Pancreas (tissue), 10 donors: Measurements from ENCODE around the gene ISG15. TPM values are rescaled to one million over a fixed set of nuclear protein-coding genes. Genes with fewer than 3 reads are reported as not detected.

Source experiments
- ATAC-seq, 4 donors: fragments of 200-7000 bp; cut with Tn5 transposase; one replicate each; pipeline versions ENCODE4 v1.8.0 to v1.9.1; 2020; ENCODE audit warnings: mild to moderate bottlenecking in 4 of 4, moderate library complexity in 4 of 4
- DNase-seq, 6 donors: peaks; one replicate each; pipeline ENCODE4 v3.0.0-alpha.2; 2020
- FAIRE-seq: peaks from 2 replicates; lab custom pipeline; 2012; peaks lifted over from hg19 to GRCh38; lab: Jason Lieb, UNC
- H3K27ac ChIP-seq, 4 donors: fragments of 200-600 bp; sonication (generic); 1 replicate in 3 of 4; 2 replicates in 1 of 4; pipeline versions ENCODE4 v1.5.0 to v1.8.0; 2020
- H3K27me3 ChIP-seq, 4 donors: fragments of 200-600 bp; one replicate each; pipeline ENCODE4 v1.8.0; 2021
- H3K36me3 ChIP-seq, 3 donors: fragments of 200-600 bp; sonication (generic) in 1 of 3; one replicate each; pipeline versions ENCODE4 v1.5.0 to v1.8.0; 2020 to 2021
- H3K4me1 ChIP-seq, 3 donors: fragments of 200-600 bp; one replicate each; pipeline ENCODE4 v1.8.0; 2021
- H3K4me3 ChIP-seq, 4 donors: fragments of 200-600 bp; sonication (generic) in 2 of 4; one replicate each; pipeline versions ENCODE4 v1.5.0 to v1.8.0; 2020 to 2021
- H3K9me3 ChIP-seq, 4 donors: fragments of 200-600 bp; one replicate each; pipeline ENCODE4 v1.8.0; 2021
- WGBS, 2 donors: extraction: QIAGEN DNeasy Blood & Tissue Kit; methylation state at CpG; one replicate each; pipeline ENCODE4 v1.1.7; 2013; 5-methylcytosine and 5-hydroxymethylcytosine counted together
- intact Hi-C, 3 donors: fragments of 100-400 bp; cut with DNase I; formaldehyde crosslinking; loops; one replicate each; pipeline versions ENCODE4 v1.11.1 to v1.14.2; 2022
- polyA plus RNA-seq, 2 donors: library from polyadenylated mRNA; stranded (reverse); fragments of 200-250 nt; gene quantifications; one replicate each; pipeline ENCODE4 v1.2.3, GENCODE V29; 2013
- total RNA-seq, 6 donors: library from RNA; stranded (reverse); fragmentation: NEBNext Ultra II Directional in 4 of 6; extraction: Animal tissue kit (Norgen Biotek cat#: 25700) in 4 of 6; gene quantifications; one replicate each; pipeline versions ENCODE4 v1.2.1 to v1.2.4, GENCODE V29; 2021 to 2023
- TF ChIP-seq, protein P1 (sequence below), 4 donors: fragments of 200-600 bp; sonication (generic) in 3 of 4; IDR thresholded peaks; one replicate each; pipeline versions ENCODE4 v1.5.0 to v1.8.0; 2021; ENCODE audit warnings: antibody characterized with exemption in 4 of 4
- donor health status: healthy with polysubstance abuse.
- donor health status: DM: no; HTN: no; CAD: no; lungs with moderate emphysema.
- donor health status: DM: no; HTN: no; CAD: no.
- donor health status: control.
- donor health status: control.
- donor health status: Bipolar disorder and iron deficiency.
- donor health status: DM: yes; HTN: yes; CAD: no.
- donor health status: DM: no; HTN: no; CAD: no.
- donor health status: DM: no; HTN: no; CAD: no.
- donor health status: DM: yes; HTN: yes; CAD: no.

The ISG15 gene
- total and polyA plus RNA-seq, 8 donors: 4.3 to 45.0 (median 9.2) TPM

DNA sequence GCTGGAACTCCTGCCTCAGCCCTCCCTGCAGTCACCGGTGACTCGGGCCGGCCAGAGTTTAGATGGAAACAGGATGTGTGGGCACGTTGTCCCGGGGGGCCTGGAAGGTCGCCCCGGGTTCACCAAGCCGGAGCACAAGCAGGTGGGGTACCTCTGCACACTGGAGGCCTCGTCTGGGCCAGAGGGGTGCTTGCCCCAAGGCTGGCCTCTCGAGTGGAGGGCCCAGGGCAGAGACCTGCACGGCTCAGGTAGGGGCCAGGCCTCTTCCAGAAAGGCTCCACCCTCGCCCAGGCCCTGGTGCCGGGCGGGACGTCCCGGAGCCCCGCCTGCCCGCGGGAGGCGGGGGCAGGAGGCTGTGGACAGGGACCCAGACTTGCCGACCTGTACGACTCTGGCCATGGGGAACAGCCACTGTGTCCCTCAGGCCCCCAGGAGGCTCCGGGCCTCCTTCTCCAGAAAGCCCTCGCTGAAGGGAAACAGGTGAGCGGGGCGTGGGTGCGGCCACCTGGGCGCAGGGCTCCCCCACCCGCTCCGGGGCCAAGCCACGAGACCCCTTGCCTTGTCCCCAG, 47.1 kb upstream of the ISG15 start, which contains the start of gene PLEKHN1:
Gene PLEKHN1, plus strand, starts transcription at position 348 of the 569 bp plus-strand sequence. Its CDS starts 50 bp downstream, at position 398.
- WGBS, 2 donors: 10 to 15% methylated on average over 28 to 30 of the region's 31 CpGs
- Histone ChIP-seq H3K4me1 (peaks cover 0 to 9% (median 3%) of the 10 kb centered on the region in 3 donors), H3K27ac (peak within 1 kb of the TSS; percentile 31 to 89 (median 68)), H3K36me3 (no peaks in the 10 kb centered on the region), H3K27me3 (peaks cover 0 to 10% (median 3%) of the 10 kb centered on the region in 4 donors), H3K4me3 (peak within 1 kb of the TSS; percentile 34 to 76 (median 66)), H3K9me3 (no peaks in the 10 kb centered on the region)
- DNase-seq (peak in 4 of 6 donors; percentile 51 to 83 (median 68)), ATAC-seq (peak; percentile 72 to 90 (median 82)), FAIRE-seq (no peak)
- TF ChIP-seq, protein P1, sequence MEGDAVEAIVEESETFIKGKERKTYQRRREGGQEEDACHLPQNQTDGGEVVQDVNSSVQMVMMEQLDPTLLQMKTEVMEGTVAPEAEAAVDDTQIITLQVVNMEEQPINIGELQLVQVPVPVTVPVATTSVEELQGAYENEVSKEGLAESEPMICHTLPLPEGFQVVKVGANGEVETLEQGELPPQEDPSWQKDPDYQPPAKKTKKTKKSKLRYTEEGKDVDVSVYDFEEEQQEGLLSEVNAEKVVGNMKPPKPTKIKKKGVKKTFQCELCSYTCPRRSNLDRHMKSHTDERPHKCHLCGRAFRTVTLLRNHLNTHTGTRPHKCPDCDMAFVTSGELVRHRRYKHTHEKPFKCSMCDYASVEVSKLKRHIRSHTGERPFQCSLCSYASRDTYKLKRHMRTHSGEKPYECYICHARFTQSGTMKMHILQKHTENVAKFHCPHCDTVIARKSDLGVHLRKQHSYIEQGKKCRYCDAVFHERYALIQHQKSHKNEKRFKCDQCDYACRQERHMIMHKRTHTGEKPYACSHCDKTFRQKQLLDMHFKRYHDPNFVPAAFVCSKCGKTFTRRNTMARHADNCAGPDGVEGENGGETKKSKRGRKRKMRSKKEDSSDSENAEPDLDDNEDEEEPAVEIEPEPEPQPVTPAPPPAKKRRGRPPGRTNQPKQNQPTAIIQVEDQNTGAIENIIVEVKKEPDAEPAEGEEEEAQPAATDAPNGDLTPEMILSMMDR (IDR thresholded peaks at IDR 0.05): no peak
- intact Hi-C loops: no loop called here

GRCh38 chr1:966704-967300, 46.5 kb upstream of the ISG15 start:
- peak; percentile 80 to 89 (median 86) for ATAC-seq
- peak overlapping the region; percentile 34 to 76 (median 66) for H3K4me3 ChIP-seq
- FAIRE-seq: no peak
- peaks cover 0 to 9% (median 0%) of the 10 kb centered on the region in 3 donors for H3K4me1 ChIP-seq
- H3K9me3 ChIP-seq: no peaks in the 10 kb centered on the region
- intact Hi-C loops: no loop called here
- H3K27ac ChIP-seq: peak overlapping the region; percentile 31 to 89 (median 68)
- 0 to 1% methylated on average over 46 to 60 of the region's 60 CpGs for WGBS, 2 donors
- peaks cover 0 to 14% (median 3%) of the 10 kb centered on the region in 4 donors for H3K27me3 ChIP-seq
- H3K36me3 ChIP-seq: no peaks in the 10 kb centered on the region
- TF ChIP-seq, protein P1 (IDR thresholded peaks at IDR 0.05): no peak
- peak; percentile 52 to 89 (median 74) for DNase-seq

DNA sequence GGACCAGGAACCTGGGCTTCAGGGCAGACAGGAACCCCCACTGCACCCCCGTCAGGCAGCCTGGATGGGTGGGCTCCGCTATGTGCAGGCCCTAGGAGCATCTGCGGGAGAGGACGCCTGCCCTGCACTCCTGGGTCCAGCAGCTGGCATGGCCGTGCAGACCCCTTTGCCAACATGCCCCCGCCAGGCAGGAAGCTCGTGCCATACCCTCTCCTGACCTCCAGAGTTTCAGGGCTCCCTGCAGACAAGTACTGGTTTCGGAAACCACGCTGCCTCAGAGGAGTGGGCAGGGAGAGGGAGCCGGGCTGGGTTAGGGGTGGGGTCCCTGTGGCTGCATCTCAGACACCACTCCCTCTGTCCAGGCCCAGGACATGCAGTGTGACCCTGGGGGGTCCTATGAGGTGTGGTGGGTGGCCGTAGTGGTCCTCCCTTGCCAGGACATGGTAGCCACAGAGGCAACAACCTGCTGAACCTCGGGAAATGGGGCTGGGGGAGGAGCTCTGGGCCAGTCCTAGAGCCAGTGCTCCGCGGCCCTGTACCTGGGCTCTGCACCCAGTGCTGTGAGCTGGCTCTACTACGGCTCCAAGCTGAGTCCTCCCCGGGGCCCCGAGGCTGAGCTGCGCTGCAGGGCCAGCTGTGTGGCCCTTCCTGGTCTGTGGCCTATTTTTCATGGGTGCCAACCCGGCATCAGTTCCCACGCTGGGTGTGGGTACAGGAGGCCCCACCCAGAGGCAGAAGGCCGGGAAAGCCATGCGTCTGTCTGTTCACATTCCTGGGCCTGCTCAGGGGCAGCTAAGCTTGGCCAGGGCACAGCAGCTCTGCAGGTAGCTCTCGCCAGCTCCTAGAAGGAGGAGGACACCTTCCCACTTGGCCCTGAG, 45.6 kb upstream of the ISG15 start:
- TF ChIP-seq, protein P1 (IDR thresholded peaks at IDR 0.05): no peak
- ATAC-seq (peak in 1 of 4 donors; percentile 4), DNase-seq (peak in 2 of 6 donors; percentile 45 to 72), FAIRE-seq (no peak)
- Histone ChIP-seq H3K4me1 (peaks cover 0 to 9% (median 0%) of the 10 kb centered on the region in 3 donors), H3K4me3 (peak overlapping the region in 1 of 4 donors; percentile 76), H3K27ac (no peak overlapping the region), H3K27me3 (peaks cover 0 to 17% (median 3%) of the 10 kb centered on the region in 4 donors), H3K9me3 (no peaks in the 10 kb centered on the region), H3K36me3 (no peaks in the 10 kb centered on the region)
- WGBS, 2 donors: 57 to 65% methylated on average over 23 of the region's 23 CpGs
- intact Hi-C loops: no loop called here

DNA sequence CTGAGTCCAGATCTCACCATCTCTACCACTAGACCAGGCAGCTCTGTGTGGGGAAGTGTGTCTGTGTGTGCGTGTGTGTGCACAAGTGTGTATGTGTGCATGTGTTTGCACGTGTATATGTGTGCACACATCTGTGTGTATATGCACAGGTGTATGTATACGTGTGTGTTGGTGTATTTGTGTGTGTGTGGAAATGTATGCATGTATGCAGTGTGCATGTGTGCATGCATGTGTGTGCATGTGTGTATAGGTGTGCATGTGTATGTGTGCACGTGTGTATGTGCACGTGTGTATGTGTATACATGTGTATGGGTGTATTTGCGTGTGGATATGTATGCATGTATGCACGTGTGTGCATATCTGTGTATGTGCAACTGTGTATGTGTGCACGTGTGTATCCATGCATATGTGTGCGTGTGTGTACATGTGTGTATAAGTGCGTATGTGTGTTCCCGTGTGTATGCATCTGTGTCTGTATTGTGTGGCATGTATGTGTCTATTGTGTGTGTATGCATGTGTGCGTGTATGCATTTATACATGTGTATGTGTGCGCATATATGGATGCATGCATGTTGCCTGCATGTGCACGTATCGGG, 43.9 kb upstream of the ISG15 start:
- WGBS, 2 donors: 64 to 74% methylated on average over 15 of the region's 15 CpGs
- H3K9me3 ChIP-seq: no peaks in the 10 kb centered on the region
- H3K4me1 ChIP-seq: peaks cover 0 to 9% (median 0%) of the 10 kb centered on the region in 3 donors
- no peak overlapping the region for H3K4me3 ChIP-seq
- H3K27me3 ChIP-seq: peaks cover 0 to 17% (median 3%) of the 10 kb centered on the region in 4 donors
- intact Hi-C loops: no loop called here
- ATAC-seq: no peak
- no peaks in the 10 kb centered on the region for H3K36me3 ChIP-seq
- TF ChIP-seq, protein P1 (IDR thresholded peaks at IDR 0.05): no peak
- FAIRE-seq: no peak
- no peak overlapping the region for H3K27ac ChIP-seq
- no peak for DNase-seq
